Loucy (cell line): ENCODE results near the gene UCP3.

Source experiments
- CTCF ChIP-seq: fragments of 200-600 bp; sonication (generic); conservative IDR thresholded peaks from 2 replicates; pipeline ENCODE4 v1.5.1; 2014; ENCODE audit warnings: mild to moderate bottlenecking, antibody characterized with exemption, low read length
- EZH2phosphoT487 ChIP-seq: fragments of 200-600 bp; IDR thresholded peaks from 2 replicates; pipeline ENCODE4 v1.6.1; 2018; ENCODE audit warnings: antibody characterized with exemption, mild to moderate bottlenecking, moderate library complexity, borderline replicate concordance

- TF ChIP-seq CTCF (no peak), EZH2phosphoT487 (no peak)
Measured at GRCh38 chr11:74048993-74049392, 40.1 kb upstream of the UCP3 start.
